HepG2 (cell line): ENCODE results near the gene APBA1. TPM values are rescaled to one million over a fixed set of nuclear protein-coding genes. Genes with fewer than 3 reads are reported as not detected.

ENCODE experiments used
- ATAC-seq: fragments of 200-7000 bp; cut with Tn5 transposase; 3 replicates; pipeline ENCODE4 v1.9.1; 2020; ENCODE audit warnings: mild to moderate bottlenecking, moderate library complexity
- BruUV-seq: library from RNA; stranded (reverse); fragments of 400-500 nt; replicated peaks from 2 replicates; lab custom pipeline; 2021; lab: Mats Ljungman, UMichigan
- CTCF ChIA-PET: fragments of 300-600 bp; formaldehyde crosslinking; extraction: SDS; loops from one replicate; lab custom pipeline; 2021; ENCODE audit warnings: low total read pairs, inconsistent platforms, low intra/inter-chr PET ratio; lab: Yijun Ruan, JAX
- POLR2A ChIA-PET: fragments of 350-600 bp; sonication (Branson Sonifier 250); formaldehyde crosslinking; loops from one replicate; lab custom pipeline; 2020; ENCODE audit warnings: antibody characterized with exemption, inconsistent platforms; lab: Yijun Ruan, JAX
- DNase-seq: peaks from one replicate; pipeline ENCODE4 v3.0.0-alpha.2; 2015; ENCODE audit warnings: low spot score
- FAIRE-seq: peaks from 3 replicates; lab custom pipeline; 2011; peaks lifted over from hg19 to GRCh38; lab: Jason Lieb, UNC
- H2AFZ ChIP-seq: one replicate; pipeline ENCODE4 v1.6.1; 2011; ENCODE audit warnings: low read length, inconsistent platforms
- H3K27ac ChIP-seq: fragments of 300-600 bp; 3 replicates; pipeline ENCODE4 v1.8.0; 2011; ENCODE audit warnings: mixed run types, mild to moderate bottlenecking, mixed read lengths, low read length, inconsistent platforms; ENCODE audit not compliant: insufficient read depth; ENCODE audit errors: extremely low read length
- H3K27me3 ChIP-seq, 2 experiments: fragments of 200-600 bp in 1 of 2; 2 replicates in 1 of 2; 3 replicates in 1 of 2; pipeline versions ENCODE4 v1.6.0 to v1.8.0; 2011; ENCODE audit warnings: low read length in 2 of 2, mild to moderate bottlenecking in 2 of 2, moderate library complexity in 2 of 2, inconsistent platforms in 1 of 2; ENCODE audit not compliant: insufficient read depth in 2 of 2, control insufficient read depth in 1 of 2
- H3K36me3 ChIP-seq, 2 experiments: fragments of 200-600 bp in 1 of 2; replicated peaks in 1 of 2; 2 replicates in 1 of 2; 3 replicates in 1 of 2; pipeline versions ENCODE4 v1.5.1 to v1.8.0; 2011; ENCODE audit warnings: low read length in 2 of 2, inconsistent platforms in 1 of 2; ENCODE audit not compliant: insufficient read depth in 2 of 2, control insufficient read depth in 1 of 2
- H3K4me1 ChIP-seq: 2 replicates; pipeline ENCODE4 v1.5.1; 2012; ENCODE audit warnings: low read length, inconsistent platforms; ENCODE audit not compliant: insufficient read depth
- H3K4me2 ChIP-seq: 2 replicates; pipeline ENCODE4 v1.6.0; 2011; ENCODE audit warnings: low read depth, low read length, inconsistent platforms
- H3K4me3 ChIP-seq, 3 experiments: fragments of 200-600 bp in 1 of 3; sonication (generic), shearing (Covaris generic) in 1 of 3; replicated peaks in 1 of 3; 2 replicates each; pipeline ENCODE4 v1.5.1; 2011 to 2016; ENCODE audit warnings: low read length in 3 of 3, inconsistent platforms in 2 of 3, low read depth in 2 of 3, mild to moderate bottlenecking in 2 of 3, control low read depth in 1 of 3, mixed read lengths in 1 of 3; ENCODE audit not compliant: insufficient read depth in 1 of 3
- H3K79me2 ChIP-seq: one replicate; pipeline ENCODE4 v1.6.1; 2011; ENCODE audit warnings: low read length, inconsistent platforms; ENCODE audit not compliant: insufficient read depth
- H3K9ac ChIP-seq: 2 replicates; pipeline ENCODE4 v1.6.0; 2011; ENCODE audit warnings: mild to moderate bottlenecking, low read depth, low read length, inconsistent platforms; ENCODE audit not compliant: insufficient read depth
- H3K9me3 ChIP-seq: 2 replicates; pipeline ENCODE4 v1.5.1; 2012; ENCODE audit warnings: mild to moderate bottlenecking, low read length
- H4K20me1 ChIP-seq: 2 replicates; pipeline ENCODE4 v1.6.0; 2011; ENCODE audit warnings: inconsistent platforms, mild to moderate bottlenecking, low read length, moderate library complexity; ENCODE audit not compliant: insufficient read depth
- FOSL2 ChIP-seq: sonication (generic); formaldehyde crosslinking; IDR thresholded peaks from 2 replicates; pipeline ENCODE4 v1.4.0; 2020; ENCODE audit warnings: missing genetic modification reagents
- NONO ChIP-seq, 2 experiments: fragments of 450-650 bp in 1 of 2; sonication (generic) in 1 of 2; formaldehyde crosslinking in 1 of 2; IDR thresholded peaks in 1 of 2; conservative IDR thresholded peaks in 1 of 2; 2 replicates each; pipeline versions ENCODE4 v1.6.1 to v1.8.0; 2017 to 2022; ENCODE audit warnings: mild to moderate bottlenecking in 1 of 2, missing genetic modification reagents in 1 of 2, moderate library complexity in 1 of 2
- PHF20 ChIP-seq: sonication (generic); formaldehyde crosslinking; IDR thresholded peaks from 2 replicates; pipeline ENCODE4 v1.5.0; 2020; ENCODE audit warnings: mild to moderate bottlenecking, missing genetic modification reagents
- REPIN1 ChIP-seq: sonication (generic); formaldehyde crosslinking; IDR thresholded peaks from 2 replicates; pipeline ENCODE4 v1.8.0; 2022; ENCODE audit warnings: missing genetic modification reagents, low read depth, mild to moderate bottlenecking, borderline replicate concordance
- RNF219 ChIP-seq: sonication (generic); formaldehyde crosslinking; IDR thresholded peaks from 2 replicates; pipeline ENCODE4 v1.5.0; 2020; ENCODE audit warnings: mild to moderate bottlenecking, missing genetic modification reagents
- RXRA ChIP-seq: sonication (generic); formaldehyde crosslinking; IDR thresholded peaks from 2 replicates; pipeline ENCODE4 v1.5.1; 2020; ENCODE audit warnings: missing genetic modification reagents
- SOX5 ChIP-seq: IDR thresholded peaks from 2 replicates; pipeline ENCODE4 v1.6.1; 2016; ENCODE audit warnings: borderline replicate concordance
- SRSF9 ChIP-seq: fragments of 200-400 bp; formaldehyde crosslinking; IDR thresholded peaks from 2 replicates; pipeline ENCODE4 v1.6.1; 2018; ENCODE audit warnings: borderline replicate concordance, mild to moderate bottlenecking, low read depth, low read length; ENCODE audit not compliant: insufficient read depth, poor library complexity, severe bottlenecking
- SRY ChIP-seq: sonication (generic); formaldehyde crosslinking; IDR thresholded peaks from 2 replicates; pipeline ENCODE4 v1.8.0; 2022; ENCODE audit warnings: mild to moderate bottlenecking, missing genetic modification reagents
- STAG1 ChIP-seq: sonication (generic); formaldehyde crosslinking; IDR thresholded peaks from 2 replicates; pipeline ENCODE4 v1.4.0; 2020; ENCODE audit warnings: missing genetic modification reagents
- ZBTB10 ChIP-seq: sonication (generic); formaldehyde crosslinking; IDR thresholded peaks from 2 replicates; pipeline ENCODE4 v1.4.0; 2020; ENCODE audit warnings: missing genetic modification reagents, borderline replicate concordance
- ZNF549 ChIP-seq: sonication (generic); formaldehyde crosslinking; IDR thresholded peaks from 2 replicates; pipeline ENCODE4 v1.5.0; 2020; ENCODE audit warnings: missing genetic modification reagents
- WGBS: methylation state at CpG from one replicate; pipeline ENCODE4 v1.1.6; 2017; ENCODE audit warnings: low lambda C conversion rate; 5-methylcytosine and 5-hydroxymethylcytosine counted together
- in situ Hi-C: cut with HindIII; loops from 2 replicates; pipeline ENCODE4 v1.10.0; 2017; ENCODE audit warnings: low pct_unique_long_range_greater_than_20kb; ENCODE audit not compliant: extremely low pct_ligation_motif_present
- intact Hi-C: fragments of 100-400 bp; cut with micrococcal nuclease; formaldehyde crosslinking; loops from one replicate; pipeline ENCODE4 v1.10.0; 2022; ENCODE audit not compliant: unreplicated experiment
- polyA plus RNA-seq, 8 experiments: library from polyadenylated mRNA; depleted of rRNA in 3 of 8; stranded (reverse) in 7 of 8; unstranded in 1 of 8; fragments of >200 nt; fragmentation: Illumina TruSeq in 4 of 8; extraction: Trizol in 4 of 8; gene quantifications; 2 replicates each; pipeline versions ENCODE4 v1.2.1 to v1.2.3, GENCODE V29; 2011 to 2016; ENCODE audit warnings: low read depth in 4 of 8, missing spikeins in 1 of 8, mixed read lengths in 1 of 8; ENCODE audit not compliant: insufficient read depth in 1 of 8
- total RNA-seq, 5 experiments: library from RNA; depleted of rRNA; stranded (reverse); fragments of >200 nt; fragmentation: Illumina TruSeq; extraction: Trizol; gene quantifications; 2 replicates each; pipeline ENCODE4 v1.2.3, GENCODE V29; 2016; ENCODE audit warnings: low read depth in 1 of 5
- TF ChIP-seq, protein P1 (sequence below): sonication (generic); formaldehyde crosslinking; IDR thresholded peaks from 2 replicates; pipeline ENCODE4 v1.5.1; 2020; ENCODE audit warnings: missing genetic modification reagents, mild to moderate bottlenecking, borderline replicate concordance
- TF ChIP-seq, protein P2 (sequence below): sonication (generic); formaldehyde crosslinking; IDR thresholded peaks from 2 replicates; pipeline ENCODE4 v1.9.0; 2021; ENCODE audit warnings: missing genetic modification reagents, borderline replicate concordance

APBA1 gene
- total and polyA plus RNA-seq, 2 of the 13 experiments (the other 11 are each of a cell fraction or from before 2014, with no cell fraction given): 0.15 TPM; not detected in 1

DNA sequence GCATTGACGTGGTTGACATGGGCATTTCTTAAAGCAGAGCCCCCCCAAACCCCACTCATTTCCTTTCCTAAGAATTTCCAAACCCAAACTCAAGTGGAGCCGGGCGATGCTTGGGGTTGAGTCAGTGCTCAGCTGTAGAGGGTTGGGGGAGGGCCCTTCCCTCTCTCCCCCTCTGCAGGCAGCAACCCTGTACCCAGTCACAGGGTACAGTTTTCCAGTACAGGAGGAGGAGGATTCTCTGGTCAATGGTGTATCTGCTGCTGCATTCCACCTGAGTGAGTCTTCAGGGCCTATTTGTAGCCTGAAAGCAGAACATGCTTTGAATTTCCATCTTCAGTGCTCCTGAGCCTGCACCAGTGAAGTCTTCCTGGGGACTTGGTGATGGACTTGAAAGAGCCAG, 291.4 kb downstream of the APBA1 start:
- Histone ChIP-seq H3K4me1 (no peaks in the 10 kb centered on the region), H4K20me1 (no peaks in the 10 kb centered on the region), H3K36me3 (no peaks in the 10 kb centered on the region), H3K27ac (no peak overlapping the region), H3K4me2 (no peak overlapping the region), H3K4me3 (no peak overlapping the region), H3K9me3 (no peaks in the 10 kb centered on the region), H3K79me2 (no peaks in the 10 kb centered on the region), H2AFZ (no peak overlapping the region), H3K27me3 (peaks cover 0 to 27% of the 10 kb centered on the region in 2 experiments; a peak in 2 of 5 replicates), H3K9ac (no peak overlapping the region)
- BruUV-seq: no TSS peak
- intact Hi-C loops: no loop called here
- 15% methylated on average over 2 of the region's 3 CpGs for WGBS
- CTCF ChIA-PET: no interaction called here
- DNase-seq: no peak
- ATAC-seq: no peak
- in situ Hi-C loops: no loop called here
- FAIRE-seq: no peak
- POLR2A ChIA-PET: no interaction called here
- no peak for TF ChIP-seq PHF20 (CRISPR knock-in tag)
- no peak for TF ChIP-seq STAG1 (CRISPR knock-in tag)
- no peak for TF ChIP-seq RNF219
- no peak for TF ChIP-seq NONO (IDR thresholded peaks at IDR 0.05)
- no peak for TF ChIP-seq NONO (CRISPR knock-in tag; conservative IDR thresholded peaks at IDR 0.05)
- no peak for TF ChIP-seq REPIN1 (CRISPR knock-in tag)
- TF ChIP-seq SOX5 (CRISPR knock-in tag): no peak
- TF ChIP-seq, protein P1, sequence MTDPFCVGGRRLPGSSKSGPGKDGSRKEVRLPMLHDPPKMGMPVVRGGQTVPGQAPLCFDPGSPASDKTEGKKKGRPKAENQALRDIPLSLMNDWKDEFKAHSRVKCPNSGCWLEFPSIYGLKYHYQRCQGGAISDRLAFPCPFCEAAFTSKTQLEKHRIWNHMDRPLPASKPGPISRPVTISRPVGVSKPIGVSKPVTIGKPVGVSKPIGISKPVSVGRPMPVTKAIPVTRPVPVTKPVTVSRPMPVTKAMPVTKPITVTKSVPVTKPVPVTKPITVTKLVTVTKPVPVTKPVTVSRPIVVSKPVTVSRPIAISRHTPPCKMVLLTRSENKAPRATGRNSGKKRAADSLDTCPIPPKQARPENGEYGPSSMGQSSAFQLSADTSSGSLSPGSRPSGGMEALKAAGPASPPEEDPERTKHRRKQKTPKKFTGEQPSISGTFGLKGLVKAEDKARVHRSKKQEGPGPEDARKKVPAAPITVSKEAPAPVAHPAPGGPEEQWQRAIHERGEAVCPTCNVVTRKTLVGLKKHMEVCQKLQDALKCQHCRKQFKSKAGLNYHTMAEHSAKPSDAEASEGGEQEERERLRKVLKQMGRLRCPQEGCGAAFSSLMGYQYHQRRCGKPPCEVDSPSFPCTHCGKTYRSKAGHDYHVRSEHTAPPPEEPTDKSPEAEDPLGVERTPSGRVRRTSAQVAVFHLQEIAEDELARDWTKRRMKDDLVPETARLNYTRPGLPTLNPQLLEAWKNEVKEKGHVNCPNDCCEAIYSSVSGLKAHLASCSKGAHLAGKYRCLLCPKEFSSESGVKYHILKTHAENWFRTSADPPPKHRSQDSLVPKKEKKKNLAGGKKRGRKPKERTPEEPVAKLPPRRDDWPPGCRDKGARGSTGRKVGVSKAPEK (CRISPR knock-in tag): no peak
- no peak for TF ChIP-seq ZBTB10 (CRISPR knock-in tag)
- TF ChIP-seq SRY (CRISPR knock-in tag): no peak
- TF ChIP-seq RXRA (CRISPR knock-in tag): no peak
- TF ChIP-seq, protein P2, sequence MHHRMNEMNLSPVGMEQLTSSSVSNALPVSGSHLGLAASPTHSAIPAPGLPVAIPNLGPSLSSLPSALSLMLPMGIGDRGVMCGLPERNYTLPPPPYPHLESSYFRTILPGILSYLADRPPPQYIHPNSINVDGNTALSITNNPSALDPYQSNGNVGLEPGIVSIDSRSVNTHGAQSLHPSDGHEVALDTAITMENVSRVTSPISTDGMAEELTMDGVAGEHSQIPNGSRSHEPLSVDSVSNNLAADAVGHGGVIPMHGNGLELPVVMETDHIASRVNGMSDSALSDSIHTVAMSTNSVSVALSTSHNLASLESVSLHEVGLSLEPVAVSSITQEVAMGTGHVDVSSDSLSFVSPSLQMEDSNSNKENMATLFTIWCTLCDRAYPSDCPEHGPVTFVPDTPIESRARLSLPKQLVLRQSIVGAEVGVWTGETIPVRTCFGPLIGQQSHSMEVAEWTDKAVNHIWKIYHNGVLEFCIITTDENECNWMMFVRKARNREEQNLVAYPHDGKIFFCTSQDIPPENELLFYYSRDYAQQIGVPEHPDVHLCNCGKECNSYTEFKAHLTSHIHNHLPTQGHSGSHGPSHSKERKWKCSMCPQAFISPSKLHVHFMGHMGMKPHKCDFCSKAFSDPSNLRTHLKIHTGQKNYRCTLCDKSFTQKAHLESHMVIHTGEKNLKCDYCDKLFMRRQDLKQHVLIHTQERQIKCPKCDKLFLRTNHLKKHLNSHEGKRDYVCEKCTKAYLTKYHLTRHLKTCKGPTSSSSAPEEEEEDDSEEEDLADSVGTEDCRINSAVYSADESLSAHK (CRISPR knock-in tag): no peak
- TF ChIP-seq FOSL2 (CRISPR knock-in tag): no peak
- TF ChIP-seq ZNF549 (CRISPR knock-in tag): no peak
- no peak for TF ChIP-seq SRSF9
